Measurements from ENCODE around the gene OSER1. TPM values are rescaled to one million over a fixed set of nuclear protein-coding genes. Genes with fewer than 3 reads are reported as not detected.

OSER1 gene
- total RNA-seq, 1 experiment from 2014 or later = 46.3 TPM

- DNase-seq (ENCODE audit: low spot score) = no peak
These were observed 14.1 kb upstream of the OSER1 start for GRCh38 chr20:44224637-44225036.

DNA sequence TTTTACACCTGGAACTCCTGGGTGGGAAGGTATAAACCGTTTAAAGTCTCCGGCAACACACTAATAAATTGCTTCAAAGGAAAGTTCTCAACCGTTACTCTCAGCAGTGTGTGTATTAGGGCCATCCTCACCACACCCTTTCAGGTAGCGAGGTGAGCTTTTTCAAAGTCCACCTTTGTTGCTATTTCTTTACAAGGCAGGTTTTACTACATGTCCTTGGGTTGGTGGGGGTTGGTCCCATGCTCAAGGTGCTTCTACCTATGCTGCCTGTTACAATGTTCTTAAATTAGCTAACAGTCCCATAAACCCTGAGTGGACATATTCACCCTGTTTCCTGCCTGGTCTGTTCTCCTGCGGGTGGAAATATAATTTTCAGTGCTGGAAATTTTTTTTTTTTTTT is 13.2 kb upstream of the OSER1 start:
- no peak for DNase-seq (ENCODE audit: low spot score)

DNA sequence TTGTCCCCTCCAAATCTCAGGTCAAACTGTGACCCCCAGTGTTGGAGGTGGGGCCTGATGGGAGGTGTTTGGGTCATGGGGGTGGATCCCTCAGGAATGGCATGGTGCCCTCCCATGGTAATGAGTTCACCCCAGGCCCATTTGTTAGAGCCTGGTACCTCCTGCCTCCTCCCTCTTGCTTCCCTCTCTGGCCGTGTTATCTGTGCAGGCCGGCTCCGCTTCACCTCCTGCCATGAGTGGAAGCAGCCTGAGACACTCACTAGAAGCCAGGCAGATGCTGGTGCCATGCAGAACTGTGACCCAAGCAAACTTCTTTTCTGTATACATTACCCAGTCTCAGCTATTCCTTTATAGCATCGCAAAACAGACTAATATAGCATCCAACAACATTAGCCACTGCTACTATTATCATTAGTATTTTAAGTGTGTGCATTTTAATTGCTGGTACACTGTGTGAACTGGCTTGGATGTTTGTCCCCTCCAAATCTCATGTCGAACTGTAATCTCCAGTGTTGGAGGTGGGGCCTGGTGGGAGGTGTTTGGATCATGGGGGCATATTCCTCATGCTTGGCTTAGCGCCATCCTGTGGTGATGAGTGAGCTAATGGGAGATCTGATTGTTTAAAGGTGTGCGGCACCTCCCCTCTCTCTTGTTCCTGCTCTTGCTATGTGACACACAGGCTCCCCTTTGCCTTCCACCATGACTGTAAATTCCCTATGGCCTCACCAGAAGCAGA is 12.2 kb upstream of the OSER1 start:
- no peak for DNase-seq (ENCODE audit: low spot score)

- no peak for DNase-seq (ENCODE audit: low spot score)
These were observed 11.5 kb upstream of the OSER1 start for GRCh38 chr20:44222027-44222426.

- no peak for DNase-seq (ENCODE audit: low spot score)
These were observed 10.9 kb upstream of the OSER1 start for GRCh38 chr20:44221368-44221954.

DNA sequence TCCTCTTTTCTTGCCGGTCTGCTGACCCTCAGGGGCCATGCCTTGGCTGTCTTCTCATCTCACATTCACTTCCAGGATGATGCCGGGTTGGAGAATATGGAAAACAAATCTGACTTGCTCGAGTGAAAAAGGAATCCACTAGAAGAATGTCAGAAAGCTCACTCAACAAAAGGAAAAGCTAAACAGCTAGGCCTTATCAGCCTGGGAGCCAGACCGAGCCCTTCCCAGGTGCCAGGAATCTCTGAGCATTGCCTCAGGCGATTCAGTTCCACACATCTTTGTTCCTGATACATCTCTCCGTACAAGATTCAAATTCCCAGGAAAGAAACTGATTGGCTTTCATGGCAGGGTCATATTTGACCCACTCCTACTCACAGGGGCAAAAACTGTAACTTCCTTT is 9.2 kb upstream of the OSER1 start:
- DNase-seq (ENCODE audit: low spot score) = no peak

DNA sequence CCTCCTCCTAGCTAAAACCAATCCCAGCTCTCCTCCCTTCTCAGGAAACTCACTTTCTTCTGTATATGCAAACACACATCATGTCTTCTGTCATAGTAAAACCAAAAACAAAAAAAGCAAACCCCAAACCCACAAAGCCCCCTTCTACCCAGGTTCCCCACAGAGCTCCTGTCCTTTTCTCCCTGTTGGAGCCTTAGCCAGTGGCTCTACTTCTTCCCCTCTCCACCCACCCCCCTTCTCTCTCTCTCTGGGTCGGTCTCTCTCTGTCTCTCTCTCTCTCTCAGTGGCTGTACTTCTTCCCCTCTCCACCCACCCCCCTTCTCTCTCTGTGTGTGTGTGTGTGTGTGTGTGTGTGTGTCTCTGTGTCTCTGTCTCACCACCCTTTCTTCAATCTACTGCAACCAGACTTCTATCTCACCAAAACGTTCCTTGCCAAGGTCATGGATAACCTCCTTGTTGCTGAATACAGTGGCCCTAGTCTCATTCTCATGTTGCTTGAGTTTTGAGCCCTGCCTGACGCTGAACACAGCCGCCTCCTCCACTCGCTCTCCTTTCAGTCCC is 8.7 kb upstream of the OSER1 start:
- DNase-seq (ENCODE audit: low spot score) = no peak

GRCh38 chr20:44218446-44218845 is 7.9 kb upstream of the OSER1 start:
- DNase-seq (ENCODE audit: low spot score) = no peak

- peak; percentile 91 for DNase-seq (ENCODE audit: low spot score)
These were observed 6.9 kb upstream of the OSER1 start for GRCh38 chr20:44217342-44218092.

DNA sequence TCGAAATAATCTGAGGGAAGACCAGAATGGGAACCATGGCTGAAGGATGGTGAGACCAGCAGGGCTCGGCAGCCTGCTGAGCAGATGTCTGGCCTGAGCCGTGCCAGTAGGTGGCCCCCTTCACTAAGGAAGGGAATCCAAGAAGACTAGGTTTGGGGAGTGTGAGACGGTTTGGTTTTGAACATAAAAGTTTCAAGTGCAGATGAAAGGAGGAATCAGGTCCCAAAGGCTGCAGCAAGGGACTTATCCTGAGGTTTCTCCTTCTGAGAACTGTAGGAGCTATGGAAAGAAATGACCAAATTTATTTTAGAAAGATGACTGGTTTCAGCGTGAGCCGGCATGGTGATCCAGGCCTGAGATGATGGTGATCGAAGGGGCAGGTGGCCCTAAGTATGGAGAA is 4.6 kb upstream of the OSER1 start:
- DNase-seq (ENCODE audit: low spot score) = peak; percentile 83

DNA sequence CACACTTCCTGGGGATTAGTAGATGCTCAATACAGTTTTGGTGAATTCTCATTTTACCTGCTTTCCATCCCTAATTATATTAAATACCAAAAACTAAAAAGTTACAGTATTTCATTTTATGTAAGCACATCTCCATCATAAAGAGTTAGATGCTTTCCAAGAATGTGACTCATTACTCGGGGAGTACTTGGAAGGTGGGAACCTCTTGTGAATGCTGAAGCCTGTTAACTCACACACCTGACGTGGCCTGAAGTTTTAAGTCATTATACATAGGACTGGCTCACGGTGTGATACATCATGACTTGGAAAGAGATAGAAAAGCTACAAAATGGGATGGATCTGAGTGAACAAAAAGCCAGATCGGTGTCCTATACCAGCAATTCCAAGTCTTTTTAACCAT is 2.2 kb upstream of the OSER1 start:
- no peak for DNase-seq (ENCODE audit: low spot score)

DNA sequence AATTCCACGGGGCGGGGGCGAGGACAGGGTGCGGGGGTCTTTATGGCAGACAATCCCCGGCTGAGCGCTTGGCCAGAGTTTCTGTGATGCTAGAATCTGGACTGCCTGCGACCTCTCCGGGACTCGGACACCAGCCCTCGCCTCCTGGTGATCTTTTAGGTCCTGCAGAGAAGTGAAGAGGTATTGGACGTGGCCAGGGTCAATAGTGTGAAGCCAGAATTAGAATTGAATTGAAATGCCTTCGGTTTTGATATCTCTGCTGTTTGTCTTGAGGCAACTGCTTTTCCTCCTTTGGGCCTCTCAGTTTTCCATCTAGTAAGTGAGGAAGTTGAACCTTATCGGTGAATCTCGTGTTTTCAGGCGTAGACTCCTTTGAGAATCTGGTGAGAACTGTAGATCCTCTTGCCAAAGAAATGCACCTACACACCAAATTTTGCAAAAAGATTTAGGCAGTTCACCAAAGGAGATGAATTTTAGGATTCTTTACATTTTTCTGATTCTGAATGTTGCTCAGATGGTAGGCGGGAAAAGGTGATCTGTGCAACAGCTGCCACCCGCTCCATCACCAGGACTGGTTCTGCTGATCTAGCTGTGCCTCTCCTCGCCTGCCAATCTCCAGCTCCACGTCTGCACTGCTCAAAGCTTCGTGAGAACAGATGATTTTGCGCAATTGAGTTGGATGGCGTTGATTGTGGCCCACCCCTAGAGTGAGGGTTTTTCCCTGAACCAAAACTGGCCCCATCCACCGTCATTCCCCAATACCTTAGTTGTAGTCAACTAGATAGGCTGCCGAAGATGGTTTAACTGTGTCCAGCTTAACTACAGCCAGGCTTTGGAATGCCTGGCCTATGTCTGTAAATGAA is 837 bp upstream of the OSER1 start:
- DNase-seq (ENCODE audit: low spot score) = peak; percentile 76

DNA sequence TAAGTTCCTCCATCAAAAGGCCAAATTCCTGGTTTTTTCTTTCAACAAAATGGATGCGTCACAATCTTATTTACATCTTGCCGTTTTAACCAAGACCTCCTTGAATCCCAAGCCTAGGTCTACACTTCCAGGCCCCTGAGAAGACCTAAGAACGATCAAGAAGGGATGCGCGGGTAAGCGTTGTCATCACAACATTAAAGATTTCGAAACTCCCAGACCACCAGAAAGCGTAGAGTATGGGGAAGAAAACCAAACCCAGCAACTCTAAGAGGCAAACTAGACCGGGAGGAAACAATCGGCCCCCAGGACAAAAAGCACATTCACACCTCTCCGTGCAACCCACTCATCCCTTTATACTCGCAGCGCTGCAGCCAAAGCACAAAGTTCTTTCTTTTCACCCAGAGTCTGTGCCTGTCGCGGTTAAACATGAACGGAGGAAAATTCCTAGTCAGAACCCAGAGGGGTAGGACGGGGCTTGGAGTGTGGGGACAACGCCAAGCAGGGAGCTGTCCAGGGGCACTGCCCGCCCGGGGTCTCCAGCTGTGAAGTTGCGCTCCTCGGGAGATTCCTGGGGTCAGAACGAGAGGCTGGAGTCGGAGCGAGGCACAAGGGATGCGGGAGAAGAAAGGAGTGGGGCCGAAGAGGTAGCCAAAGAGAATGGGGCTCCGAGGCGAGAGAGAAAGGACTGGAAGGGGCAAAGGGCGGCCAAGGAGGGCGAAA is 725 bp downstream of the OSER1 start:
- DNase-seq (ENCODE audit: low spot score) = peak; percentile 68

GRCh38 chr20:44208770-44209169 is 1.8 kb downstream of the OSER1 start:
- DNase-seq (ENCODE audit: low spot score) = peak; percentile 54

- no peak for DNase-seq (ENCODE audit: low spot score)
These were observed 2.4 kb downstream of the OSER1 start for GRCh38 chr20:44208165-44208564.

GRCh38 chr20:44207126-44207723 is 3.3 kb downstream of the OSER1 start:
- DNase-seq (ENCODE audit: low spot score) = no peak

DNA sequence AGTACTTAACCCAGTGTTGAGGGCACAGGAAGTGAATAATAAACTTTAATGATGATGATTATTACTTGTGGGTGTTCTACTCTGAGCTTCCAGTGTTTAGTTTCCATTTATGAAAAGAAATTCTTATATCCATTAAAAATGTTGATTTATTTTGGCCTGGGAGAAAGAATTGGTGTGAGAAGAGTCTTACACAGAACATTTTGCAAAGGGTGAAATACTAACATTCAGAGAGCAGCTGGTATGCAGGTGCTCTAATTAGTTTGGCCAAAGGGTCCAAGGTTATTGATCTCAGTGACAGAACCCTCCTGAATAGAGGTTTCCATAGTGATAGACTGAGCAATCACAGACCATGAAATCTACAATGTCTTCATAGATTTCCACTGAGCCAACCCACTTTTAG is 4.4 kb downstream of the OSER1 start:
- no peak for DNase-seq (ENCODE audit: low spot score)

DNA sequence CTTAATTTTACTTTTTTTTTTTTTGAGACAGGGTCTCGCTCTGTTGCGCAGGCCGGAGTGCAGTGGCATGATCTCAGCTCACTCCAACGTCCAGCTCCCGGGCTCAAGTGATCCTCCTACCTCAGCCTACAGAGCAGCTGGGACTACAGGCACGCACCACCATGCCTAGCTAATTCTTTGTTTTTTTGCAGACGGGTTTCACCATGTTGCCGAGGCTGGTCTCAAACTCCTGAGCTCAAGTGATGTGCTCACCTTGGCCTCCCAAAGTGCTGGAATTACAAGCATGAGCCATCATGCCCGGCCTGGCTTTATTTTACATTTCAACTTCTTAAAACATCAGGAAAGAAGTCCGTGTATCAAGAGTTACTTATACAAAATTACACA is 5.7 kb downstream of the OSER1 start:
- DNase-seq (ENCODE audit: low spot score) = no peak

DNA sequence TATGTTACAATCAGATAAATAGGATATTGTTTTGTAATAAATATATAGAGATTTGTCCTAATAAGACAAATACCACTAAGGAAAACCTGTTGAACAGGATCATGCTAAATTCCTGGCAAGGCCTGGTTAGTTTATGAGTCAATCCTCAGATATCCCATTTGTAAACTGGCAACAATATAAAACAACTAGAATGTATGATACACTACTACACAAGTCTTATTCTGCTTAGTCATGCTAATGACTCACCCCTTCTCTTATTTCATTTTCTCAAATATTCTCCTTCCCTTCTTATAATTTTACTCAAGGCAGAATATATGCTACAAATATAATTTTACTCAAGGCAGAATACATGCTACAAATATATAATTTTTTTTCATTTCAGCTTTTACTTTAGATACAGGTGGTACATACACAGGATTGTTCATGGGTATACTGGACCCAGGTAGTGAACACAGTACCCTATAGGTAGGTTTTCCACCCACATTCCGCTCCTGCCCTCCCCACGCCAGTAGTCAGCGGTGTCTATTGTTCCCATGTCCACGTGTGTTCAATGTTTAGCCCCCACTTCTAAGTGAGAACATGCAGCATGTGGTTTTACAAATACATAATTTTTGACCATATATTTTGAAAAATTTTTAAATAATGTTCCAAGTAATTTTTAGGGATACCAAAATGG is 6.3 kb downstream of the OSER1 start:
- peak; percentile 95 for DNase-seq (ENCODE audit: low spot score)

- no peak for DNase-seq (ENCODE audit: low spot score)
These were observed 7.4 kb downstream of the OSER1 start for GRCh38 chr20:44203161-44203560.

Data from HT-29 (cell line).